Stimulated activated CD8-positive, alpha-beta memory T cell treated with anti-CD3 and anti-CD28 coated beads, Interleukin-15, amount 100 ng/mL, for 1 hour (primary cell): ENCODE measurements around the gene SMIM45.

ENCODE experiments used
- DNase-seq: peaks from one replicate; pipeline ENCODE4 v3.0.0-alpha.2; 2020; ENCODE audit warnings: low read depth

Gene SMIM45

DNA sequence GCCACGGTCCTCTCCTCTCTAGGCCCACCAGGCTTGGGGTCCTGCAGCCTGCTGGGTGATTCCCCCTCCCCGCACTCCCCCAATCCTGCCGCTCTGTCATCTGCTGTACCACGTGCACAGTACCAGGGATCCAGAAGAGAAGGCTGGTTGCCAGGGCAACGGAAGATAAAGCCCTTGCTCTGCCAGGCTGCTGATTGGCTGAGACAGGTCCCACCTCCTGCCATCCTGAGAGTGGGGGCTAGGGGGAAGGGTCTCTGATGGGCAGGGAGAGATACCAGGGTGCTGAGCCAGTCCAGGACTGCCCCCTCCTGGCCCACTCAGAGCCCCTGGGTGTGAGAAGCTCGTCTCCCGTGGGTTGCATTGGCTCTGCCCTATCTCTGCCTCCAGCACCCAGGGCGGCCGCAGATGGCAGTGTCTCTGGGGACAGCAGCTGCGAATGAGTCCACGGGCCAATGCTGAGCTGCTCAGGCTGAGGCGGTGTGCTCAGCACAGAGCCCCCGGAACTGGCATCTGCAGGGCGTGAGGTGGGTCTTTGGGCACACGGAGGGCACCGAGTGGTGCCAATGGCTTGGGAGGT lies at the start of gene SMIM45:
Gene SMIM45 (plus strand): TSS at position 253 of the 577 bp plus-strand sequence.
- no peak for DNase-seq

DNA sequence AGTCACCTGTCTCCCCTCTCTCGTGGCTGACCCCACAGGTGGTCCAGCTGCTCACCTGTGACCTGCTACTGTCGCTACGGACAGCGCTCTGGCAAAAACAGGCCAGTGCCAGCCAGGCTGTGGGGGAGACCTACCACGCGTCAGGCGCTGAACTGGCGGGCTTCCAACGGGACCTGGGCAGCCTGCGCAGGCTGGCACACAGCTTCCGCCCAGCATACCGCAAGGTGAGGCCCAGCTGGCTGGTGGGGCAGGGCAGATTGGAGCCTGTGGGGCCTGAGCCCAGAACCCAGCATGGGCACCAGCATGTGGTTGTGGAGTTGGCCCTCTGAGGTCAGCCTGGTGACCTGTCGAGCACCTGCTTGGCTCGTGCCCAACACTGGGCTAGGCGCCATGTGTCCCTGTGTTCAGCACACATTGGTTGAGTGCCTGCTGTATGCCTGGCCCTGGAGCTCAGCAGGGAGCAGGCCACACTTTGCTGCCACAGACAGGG lies 49.0 kb upstream of the SMIM45 start:
- DNase-seq, result no peak

DNA sequence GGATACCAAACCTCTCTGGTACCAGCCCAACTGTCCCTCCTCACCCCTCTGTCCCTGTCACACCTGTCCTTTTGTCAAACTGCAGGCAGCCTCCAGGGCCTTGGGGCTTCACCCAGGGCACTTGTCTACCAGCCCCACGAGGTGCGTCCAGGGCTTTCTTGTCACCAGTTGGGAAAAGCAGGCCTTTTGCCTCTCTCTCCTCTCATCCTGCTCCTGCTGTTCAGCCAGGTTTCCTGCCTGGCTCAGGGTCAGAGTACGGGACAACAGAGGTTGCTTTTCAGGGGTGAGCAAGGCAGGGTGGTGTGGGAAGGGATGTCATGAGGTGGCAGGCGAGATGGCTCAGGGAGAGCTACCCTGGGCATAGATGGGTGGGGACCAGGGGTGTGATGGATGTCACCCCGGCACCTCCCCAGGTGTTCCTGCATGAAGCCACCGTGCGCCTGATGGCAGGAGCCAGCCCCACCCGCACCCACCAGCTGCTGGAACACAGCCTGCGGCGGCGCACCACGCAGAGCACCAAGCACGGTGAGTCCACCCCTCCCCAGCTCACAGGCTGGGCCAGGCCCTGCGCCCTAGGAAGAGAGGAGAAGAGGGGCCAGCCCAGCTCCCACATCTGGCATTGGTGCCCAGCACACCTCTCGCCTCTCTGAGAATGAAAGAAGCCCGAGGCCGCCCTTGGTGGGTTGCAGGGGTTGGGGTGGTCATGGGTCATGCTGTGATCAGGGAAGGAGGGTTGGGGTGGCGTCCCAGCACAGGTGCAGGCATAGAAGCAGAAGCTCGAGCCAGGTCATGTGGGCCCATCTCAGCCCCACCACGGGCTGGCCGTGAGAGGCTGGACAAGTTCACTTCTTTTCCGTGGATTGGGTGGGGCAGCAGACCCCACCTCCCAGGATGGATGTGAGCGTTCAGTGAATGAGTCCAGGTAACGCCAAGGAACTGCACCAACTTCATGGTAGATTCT lies 47.2 kb upstream of the SMIM45 start:
- DNase-seq, result no peak

DNA sequence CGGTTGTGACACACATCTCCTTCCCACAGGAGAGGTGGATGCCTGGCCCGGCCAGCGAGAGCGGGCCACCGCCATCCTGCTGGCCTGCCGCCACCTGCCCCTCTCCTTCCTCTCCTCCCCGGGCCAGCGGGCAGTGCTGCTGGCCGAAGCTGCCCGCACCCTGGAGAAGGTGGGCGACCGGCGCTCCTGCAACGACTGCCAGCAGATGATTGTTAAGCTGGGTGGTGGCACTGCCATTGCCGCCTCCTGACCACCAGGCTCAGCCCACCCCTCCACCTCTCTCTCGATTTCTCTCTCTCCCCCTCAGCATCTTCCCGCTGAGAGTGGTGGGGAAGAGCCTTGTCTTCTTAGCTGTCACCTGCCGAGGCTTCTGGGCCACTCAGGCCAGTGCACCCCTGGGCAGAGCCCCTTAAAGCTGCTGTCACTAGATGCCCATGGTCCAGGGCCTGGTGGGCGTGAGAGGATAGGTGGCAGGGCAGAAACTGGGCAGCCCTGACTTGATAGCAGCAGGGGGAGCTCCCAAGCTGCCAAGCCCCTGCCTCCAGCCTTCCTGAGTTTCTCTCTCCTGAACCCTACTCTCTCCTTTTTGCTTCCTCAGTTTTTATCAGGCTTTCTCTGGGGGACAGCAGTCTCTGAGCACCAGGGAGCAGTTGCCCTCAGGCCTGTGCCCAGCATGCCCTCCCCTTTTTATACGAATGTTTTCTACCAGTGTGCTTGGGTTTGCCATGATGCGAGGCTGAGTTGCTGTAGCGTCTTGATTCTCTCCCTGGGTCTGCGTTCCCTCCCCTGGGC lies 46.3 kb upstream of the SMIM45 start:
- DNase-seq, result no peak

DNA sequence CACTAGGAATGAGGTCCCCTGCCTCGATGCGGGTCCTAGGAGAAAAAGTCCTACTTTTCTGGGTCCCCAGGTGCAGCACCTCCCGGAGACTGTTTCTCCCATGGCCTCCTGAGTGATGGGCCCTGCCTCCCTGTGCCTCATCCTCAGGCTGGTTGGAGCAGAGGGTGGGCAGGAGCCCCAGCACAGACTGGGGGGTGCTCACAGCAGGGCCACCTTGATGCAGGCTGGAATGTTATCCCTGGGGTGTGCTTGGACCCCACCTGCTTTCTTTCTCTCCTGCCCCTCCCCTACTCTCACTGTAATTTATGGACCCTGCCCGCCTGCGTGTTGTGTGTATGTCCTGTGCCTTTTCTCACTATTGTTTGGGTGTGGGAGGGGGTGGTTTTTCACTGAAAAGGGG lies 45.1 kb upstream of the SMIM45 start:
- DNase-seq, result no peak

DNA sequence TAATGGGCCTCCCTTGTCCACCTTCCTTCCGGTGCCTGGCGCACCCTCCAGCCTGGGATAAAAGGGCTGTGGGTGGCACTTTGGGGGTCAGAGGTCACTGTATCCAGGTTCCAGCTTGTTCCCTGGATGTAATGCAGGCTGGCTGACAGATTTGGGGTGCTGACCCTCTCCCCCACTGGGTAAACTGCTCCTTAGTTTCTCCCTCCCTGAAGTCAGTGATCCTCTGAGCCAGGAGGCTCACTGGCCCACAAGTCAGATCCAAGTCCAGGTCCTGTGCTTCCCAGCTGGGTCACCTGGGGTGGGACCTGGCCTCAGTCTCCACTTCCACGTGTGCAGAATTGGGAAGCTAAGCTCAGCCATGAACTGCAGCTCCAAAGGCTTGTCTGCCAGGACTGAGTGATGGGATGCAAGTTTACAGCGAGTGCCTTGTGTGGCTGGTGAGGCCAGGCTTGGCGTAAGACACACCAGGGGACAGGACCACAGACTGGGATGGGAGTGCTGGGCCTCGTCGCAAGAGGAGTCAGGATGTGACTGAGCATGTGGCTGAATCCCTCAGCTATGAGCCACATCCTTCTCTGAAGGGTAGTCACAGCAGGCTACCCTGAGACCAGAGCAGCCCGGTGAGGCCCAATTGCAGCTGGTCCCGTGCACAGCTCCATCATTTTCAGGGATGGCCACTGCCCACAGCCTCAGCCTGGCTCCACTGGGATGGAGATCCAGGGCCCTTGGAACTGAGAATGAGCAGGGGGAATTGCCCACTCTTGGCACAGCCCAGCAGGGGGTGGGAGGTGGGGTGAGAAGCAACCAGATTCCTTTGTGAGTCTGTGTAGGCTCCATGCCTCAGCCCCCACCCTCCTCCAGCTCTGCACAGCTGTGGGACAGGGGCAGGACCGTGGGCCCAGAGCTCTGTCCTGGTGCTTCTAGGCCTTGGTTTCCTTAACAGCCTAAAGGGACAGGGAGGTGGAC lies 44.2 kb upstream of the SMIM45 start:
- no peak for DNase-seq

DNA sequence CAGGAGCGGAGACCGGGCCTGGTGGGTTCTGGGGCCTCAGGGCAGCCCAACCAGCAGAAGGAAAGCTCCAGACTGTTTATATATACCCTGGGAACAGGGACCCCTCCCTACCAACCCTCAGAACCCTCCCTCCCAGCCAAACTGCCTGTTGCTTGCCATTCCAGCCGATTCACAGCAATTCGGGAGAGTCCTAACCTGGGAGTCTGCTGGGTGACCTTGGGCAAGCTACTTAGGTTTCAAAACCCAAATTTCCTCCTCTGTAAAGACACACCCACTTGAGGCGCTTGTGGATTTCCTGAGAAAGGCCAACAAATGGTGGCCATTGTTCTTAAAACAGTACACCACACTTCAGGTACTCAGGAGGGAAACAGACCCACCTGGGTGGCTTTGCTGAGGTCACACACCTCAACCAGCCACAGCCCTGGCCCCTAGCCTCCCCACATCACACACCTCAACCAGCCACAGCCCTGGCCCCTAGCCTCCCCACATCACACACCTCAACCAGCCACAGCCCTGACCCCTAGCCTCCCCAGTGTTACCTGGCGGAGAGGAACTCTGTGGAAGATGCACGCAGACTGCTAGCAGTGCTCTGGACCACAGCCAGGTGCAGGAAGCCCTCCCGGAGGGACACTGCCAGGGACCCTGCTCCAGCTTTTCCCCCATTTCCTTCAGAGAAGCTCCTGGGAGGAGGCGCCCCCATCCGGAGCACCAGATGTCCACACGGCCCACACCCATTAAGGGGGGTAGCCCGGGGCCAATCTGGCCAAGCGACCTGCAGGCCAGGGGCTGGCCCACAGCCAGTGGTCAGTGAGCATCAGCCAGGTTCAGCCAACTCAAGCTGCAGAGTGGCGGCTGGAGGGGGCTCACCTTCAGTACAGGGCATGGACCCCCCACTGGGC lies 43.3 kb upstream of the SMIM45 start:
- no peak for DNase-seq

DNA sequence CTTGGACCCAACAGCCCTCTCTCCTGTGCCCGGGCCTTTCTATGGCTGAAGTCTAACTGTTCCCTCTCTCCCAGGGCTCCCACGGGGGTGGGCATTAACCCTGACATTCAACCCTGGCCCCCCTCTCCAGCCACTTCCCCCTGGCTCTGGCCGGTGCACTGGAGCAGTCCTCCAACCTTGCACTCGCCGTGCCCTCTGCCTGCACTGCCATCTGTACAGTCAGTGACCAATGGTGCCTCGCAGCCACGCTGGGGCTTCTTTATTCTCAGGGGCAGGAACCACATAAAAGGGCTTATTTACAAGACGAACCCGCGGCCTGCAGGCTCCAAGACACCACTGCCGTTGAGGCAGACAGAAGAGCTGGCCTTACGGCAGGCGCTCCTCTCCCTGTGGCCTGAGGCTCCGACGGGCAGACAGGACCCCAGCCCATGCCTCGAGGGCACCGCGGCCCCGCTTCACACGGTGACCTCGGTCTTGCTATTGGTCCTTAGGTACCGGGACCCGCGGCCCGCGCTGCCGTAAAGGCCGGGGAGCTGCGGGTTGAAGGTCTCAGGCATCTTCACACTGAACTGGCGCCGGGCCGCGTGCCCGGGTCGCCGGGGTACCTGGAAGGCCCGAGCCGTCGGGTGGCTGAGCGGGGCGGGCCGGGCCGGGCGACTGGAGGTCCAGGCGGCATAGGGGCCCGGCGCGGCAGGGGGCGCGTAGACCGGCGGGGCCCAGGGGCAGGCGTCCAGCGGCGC lies 42.5 kb upstream of the SMIM45 start:
- no peak for DNase-seq

DNA sequence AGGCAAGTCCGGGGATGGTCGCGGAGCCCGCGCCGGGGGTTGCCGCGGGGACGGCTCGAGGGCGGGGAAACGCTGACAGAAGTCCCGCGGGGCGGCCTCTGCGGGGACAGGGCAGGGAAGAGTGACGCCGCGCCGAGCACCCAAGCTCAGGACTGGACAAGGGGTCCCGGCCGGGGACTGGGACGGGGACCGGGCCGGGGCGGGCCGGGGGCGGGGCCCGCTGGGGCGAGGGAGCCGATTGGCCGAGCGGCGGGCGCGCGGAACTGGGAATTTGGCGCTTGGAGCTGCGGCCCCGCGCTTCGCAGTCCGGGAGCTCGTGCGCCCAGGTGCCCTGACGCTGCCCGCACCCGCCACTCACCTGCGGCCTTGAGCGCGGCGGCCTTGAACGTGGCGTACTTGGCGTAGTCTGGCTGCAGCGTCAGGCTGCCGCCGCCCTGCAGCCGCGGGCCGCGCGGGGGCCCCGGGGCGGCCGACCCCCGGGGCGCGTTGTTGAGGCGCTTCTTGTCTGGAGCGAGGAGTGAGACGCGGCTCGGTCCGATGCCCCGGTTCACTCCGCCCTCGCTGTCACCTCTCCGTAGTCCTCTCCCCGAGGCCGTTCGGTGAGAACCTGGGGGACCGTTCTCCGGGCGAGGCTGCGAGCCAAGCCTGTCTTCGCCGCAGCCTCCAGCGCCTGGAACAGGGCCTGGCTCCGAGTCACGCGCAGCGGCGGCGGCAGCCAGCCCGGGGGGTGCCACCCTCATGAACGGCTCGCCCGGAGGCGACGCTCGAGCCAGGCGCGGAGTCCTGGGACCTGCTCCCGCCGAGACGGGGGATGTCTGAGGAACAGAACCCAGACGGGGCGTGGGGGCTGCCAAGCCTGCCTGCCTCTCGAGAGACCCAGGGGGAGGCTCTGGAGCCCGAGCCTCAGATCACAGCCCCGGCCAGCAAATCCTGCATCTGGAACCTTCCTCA lies 41.6 kb upstream of the SMIM45 start:
- DNase-seq, result no peak

DNA sequence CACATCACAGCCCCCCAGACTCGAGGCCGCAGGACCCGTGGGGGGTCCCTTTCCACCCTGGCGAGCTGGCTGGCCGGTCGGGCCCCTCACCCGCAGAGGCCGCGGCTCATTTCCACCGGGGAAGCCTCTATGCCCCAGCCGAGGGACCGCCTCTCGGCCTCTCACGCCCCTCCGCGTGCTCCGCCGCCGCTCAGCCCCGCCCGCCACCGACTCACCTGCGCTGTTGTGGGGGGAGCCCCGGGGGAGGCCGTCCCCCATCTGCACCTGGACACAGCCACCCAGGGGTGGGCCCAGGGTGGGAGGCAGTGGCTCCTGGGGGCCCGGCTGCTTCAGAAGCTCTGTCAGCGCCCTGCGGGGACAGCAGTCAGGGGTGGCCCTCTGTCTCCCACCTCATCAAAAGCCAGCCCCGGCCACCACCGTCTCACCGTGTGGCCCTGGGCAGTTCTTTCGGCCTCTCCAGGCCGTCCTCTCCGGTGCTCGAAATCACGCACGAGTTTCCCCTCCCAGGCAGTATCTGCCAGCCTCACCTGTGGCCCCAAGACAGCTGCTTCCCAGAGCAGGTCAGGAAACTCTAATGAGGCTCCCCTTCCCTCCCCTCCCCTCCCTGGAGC lies 40.8 kb upstream of the SMIM45 start:
- DNase-seq, result no peak

DNA sequence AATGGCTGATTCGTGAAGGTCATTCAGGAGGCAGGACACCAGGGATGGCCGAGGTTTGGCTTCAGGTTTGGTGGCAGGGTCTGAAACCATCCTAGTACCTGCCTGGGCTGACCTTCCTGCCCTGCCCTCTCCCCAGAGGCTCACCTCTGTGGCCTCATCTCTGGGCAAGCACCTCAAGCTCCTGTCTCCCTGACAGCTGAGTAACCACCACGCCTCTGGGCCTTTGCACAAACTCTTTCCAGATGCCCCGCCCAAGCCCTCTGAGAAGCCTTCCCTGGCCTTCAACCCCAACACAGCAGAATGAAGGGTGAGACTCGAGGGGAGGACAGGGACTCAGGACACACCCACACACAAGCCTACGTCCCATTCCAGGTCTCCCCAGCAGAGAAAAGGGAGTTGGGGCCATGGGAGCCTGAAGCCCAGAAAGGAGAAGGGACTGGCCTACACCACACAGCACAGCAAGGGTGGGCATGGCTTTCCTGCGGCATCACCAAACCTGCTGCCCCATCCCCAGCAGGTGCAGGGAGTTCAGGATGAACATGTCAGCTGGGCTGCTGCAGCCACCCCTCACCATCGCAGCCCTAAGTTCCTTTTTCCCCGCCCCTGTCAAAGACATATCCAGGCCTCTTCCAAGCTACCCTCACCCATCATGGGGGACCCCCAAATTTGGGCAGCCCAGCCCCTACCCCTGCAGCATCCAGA lies 39.5 kb upstream of the SMIM45 start:
- DNase-seq, result no peak

DNA sequence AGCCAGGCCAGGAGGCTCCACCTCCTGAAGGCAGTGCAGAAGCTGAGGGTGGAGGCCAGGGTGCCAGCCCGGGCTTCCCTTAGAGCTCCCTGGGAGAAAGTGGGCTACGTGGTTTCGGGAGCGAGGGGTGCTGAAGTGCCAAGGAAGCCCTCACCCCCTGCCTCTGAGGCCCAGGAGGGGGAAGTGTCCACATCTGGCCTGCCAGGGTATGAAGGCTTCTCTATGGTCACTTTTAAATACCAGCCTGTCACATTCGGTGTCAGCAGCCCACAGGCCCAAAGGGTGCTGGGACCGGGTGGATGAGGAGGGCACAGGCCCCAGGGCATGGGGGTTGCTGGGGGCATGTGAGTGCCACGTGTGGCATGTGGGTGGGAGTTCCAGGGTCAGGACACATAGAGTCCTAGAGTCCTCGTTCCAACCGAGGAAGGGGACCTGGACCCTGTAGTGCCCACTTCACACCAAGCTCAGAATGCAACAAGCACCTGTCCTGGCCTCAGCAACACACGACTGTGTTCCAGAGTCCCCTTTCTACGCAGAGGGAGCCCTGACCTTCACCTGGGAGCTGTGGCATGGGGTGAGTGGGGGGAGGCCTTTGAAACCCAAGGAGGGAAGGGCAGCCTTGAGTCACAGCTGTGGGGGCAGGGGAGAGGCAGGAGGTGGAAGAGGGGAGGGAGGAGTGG lies 38.8 kb upstream of the SMIM45 start:
- DNase-seq, result no peak

DNA sequence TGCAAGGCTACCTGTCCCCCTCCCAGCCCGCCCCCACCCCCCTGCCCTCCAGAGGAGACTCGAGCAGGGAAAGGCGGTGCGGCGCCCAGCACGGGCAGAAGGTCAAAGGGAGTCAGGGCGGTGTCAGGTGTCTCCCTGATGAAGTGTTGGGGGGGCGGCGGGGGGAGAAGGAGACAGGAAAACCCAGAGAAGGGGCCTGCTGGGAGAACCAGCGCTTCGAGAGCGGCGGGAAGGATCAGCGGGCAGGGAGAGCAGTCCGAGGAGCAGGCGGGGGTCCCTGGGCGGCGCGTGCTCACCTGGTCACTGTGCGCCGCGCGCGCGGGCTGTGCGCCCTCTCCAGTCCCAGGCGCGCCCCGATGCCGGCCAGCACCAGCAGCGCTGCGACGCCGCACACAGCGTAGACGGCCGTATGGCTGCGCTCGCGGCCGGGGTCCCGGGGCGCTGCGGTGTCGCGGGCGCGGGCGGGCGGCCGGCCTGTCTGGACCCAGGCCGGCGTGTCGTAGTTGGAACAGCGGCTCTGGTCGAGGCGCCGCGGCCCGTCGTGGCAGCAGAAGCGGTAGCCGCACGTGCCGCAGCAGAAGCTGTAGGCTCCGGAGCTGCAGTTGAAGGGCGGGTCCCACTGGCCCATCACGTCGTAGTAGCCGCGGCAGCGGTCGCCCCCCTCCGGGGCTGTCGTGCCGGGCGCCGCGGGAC lies 38.0 kb upstream of the SMIM45 start:
- no peak for DNase-seq

DNA sequence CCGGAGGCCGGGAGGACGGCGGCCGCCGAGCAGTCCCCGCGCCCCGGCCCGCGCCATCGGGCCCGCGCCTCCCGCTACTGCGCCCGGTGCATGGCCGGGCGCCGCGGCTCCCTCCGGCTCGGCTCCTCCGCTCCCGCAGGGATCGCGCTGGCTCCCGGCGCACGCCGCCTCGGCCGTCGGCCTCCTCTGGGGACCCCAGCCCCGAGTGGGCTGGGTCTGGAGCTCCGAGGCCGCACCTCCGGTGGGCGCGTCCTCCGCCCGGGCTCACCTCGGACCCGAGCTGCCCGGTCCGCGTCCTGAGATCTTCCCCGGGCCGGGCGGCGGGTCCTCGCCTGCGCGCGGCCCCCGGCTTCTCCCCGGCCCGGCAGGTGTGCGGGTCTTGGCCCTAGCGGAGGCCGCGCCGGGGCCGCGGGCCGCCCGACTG lies 37.3 kb upstream of the SMIM45 start:
- no peak for DNase-seq

DNA sequence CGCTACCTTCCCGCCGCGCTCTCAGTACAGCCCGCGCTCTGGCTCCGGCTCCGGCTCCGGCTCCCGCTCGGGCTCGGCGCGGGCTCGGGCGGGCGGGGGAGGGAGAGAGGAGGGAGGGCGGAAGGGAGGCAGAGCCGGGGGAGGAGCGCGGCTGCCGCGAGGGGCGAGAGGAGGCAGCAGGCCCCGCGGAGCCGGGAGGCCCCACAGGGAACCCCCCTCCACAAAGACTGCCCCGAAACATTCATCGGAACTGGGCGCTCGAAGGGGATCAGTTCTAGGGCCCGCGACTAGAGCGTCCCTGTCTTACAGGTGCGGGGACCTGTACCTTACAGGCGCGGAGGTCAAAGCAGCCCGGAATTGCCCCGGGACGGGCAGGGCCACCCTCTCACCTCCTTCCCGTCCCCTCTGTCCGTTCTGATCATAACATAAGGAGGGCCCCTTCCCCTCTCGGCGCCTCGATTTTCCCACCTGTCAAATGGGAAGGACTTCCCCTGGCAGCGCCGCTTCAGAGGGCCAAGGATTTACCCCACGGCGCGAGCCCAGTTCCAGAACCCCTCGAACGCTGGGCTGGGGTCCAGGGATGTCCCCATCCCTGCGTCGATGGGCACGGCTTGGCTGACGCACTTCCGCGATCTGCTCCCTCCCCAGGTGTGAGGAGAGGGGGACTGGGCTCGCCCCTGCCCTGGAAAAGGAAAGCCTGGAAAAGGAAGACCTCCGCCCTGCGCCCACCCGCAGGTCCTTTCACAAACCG lies 36.7 kb upstream of the SMIM45 start, which contains the start of gene SHISA8:
Gene SHISA8 (minus strand): TSS at position 40 of the 751 bp plus-strand sequence. CDS start 407 bp downstream, outside the sequence.
- DNase-seq, result no peak
